ENCODE results near the gene VSIG10. TPM values are rescaled to one million over a fixed set of nuclear protein-coding genes. Genes with fewer than 3 reads are reported as not detected.
A peak's percentile ranks its signal among the peaks of the same experiment; 100 is the strongest.
"Not testable (repeated sequence)": the region's sequence is repeated elsewhere in the genome, so short reads cannot be mapped to it uniquely, and the experiment has no call there.

The VSIG10 gene
- total and polyA plus RNA-seq, 8 donors: 32.4 to 42.0 (median 36.5) TPM

GRCh38 chr12:118089782-118090181 is 14.0 kb downstream of the VSIG10 start:
- intact Hi-C loops (cut with DNase I): no loop called here
- no peak for TF ChIP-seq CTCF (IDR thresholded peaks at IDR 0.05)
- Histone ChIP-seq H3K4me1 (no peaks in the 10 kb centered on the region), H3K9me3 (no peaks in the 10 kb centered on the region), H3K4me3 (no peak overlapping the region), H3K27me3 (no peaks in the 10 kb centered on the region), H3K27ac (no peak overlapping the region), H3K36me3 (peaks cover 0 to 24% of the 10 kb centered on the region in 2 donors)
- no peak for DNase-seq
- no peak for ATAC-seq

GRCh38 chr12:118082161-118082560 is 21.6 kb downstream of the VSIG10 start:
- no peaks in the 10 kb centered on the region for H3K27me3 ChIP-seq
- H3K4me3 ChIP-seq: no peak overlapping the region
- TF ChIP-seq CTCF (IDR thresholded peaks at IDR 0.05): no peak
- intact Hi-C loops (cut with DNase I): no loop called here
- H3K36me3 ChIP-seq: peaks cover 0 to 47% of the 10 kb centered on the region in 2 donors
- ATAC-seq: no peak
- peaks cover 0 to 1% of the 10 kb centered on the region in 2 donors for H3K9me3 ChIP-seq
- DNase-seq: peak in 1 of 4 donors; percentile 62
- H3K27ac ChIP-seq: no peak overlapping the region
- H3K4me1 ChIP-seq: no peaks in the 10 kb centered on the region

- peaks cover 0 to 48% of the 10 kb centered on the region in 2 donors for H3K36me3 ChIP-seq
- ATAC-seq; H3K4me3 ChIP-seq; H3K27ac ChIP-seq; H3K27me3 ChIP-seq; intact Hi-C loops (cut with DNase I); H3K9me3 ChIP-seq; DNase-seq; H3K4me1 ChIP-seq: not testable (repeated sequence)
Measured at GRCh38 chr12:118081521-118081920, 22.3 kb downstream of the VSIG10 start.

- no peak for ATAC-seq
- TF ChIP-seq CTCF (IDR thresholded peaks at IDR 0.05): no peak
- H3K9me3 ChIP-seq: peaks cover 0 to 1% of the 10 kb centered on the region in 2 donors
Measured at GRCh38 chr12:118073768-118074167, 30.0 kb downstream of the VSIG10 start.

GRCh38 chr12:118070650-118071049 is 33.2 kb downstream of the VSIG10 start:
- Histone ChIP-seq H3K27ac (no peak overlapping the region), H3K4me1 (peaks cover 0 to 11% of the 10 kb centered on the region in 2 donors), H3K36me3 (peaks cover 0 to 7% of the 10 kb centered on the region in 2 donors), H3K9me3 (no peaks in the 10 kb centered on the region), H3K27me3 (no peaks in the 10 kb centered on the region), H3K4me3 (no peak overlapping the region)
- intact Hi-C loops (cut with DNase I): no loop called here
- ATAC-seq (no peak), DNase-seq (no peak)
- TF ChIP-seq CTCF (IDR thresholded peaks at IDR 0.05): no peak

More at GRCh38 chr12:118073768-118074167, 30.0 kb downstream of the VSIG10 start:
- H3K27ac ChIP-seq: no peak overlapping the region
- no peaks in the 10 kb centered on the region for H3K27me3 ChIP-seq
- no peak overlapping the region for H3K4me3 ChIP-seq
- no peak for DNase-seq
- H3K4me1 ChIP-seq: peaks cover 0 to 6% of the 10 kb centered on the region in 2 donors
- H3K36me3 ChIP-seq: peaks cover 0 to 24% of the 10 kb centered on the region in 2 donors
- intact Hi-C loops (cut with DNase I): no loop called here

- no peaks in the 10 kb centered on the region for H3K9me3 ChIP-seq
- H3K27ac ChIP-seq: no peak overlapping the region
- peaks cover 0 to 7% of the 10 kb centered on the region in 2 donors for H3K36me3 ChIP-seq
- ATAC-seq: no peak
- H3K4me1 ChIP-seq: peaks cover 0 to 31% of the 10 kb centered on the region in 2 donors
- no peak for TF ChIP-seq CTCF (IDR thresholded peaks at IDR 0.05)
- no peaks in the 10 kb centered on the region for H3K27me3 ChIP-seq
- no peak overlapping the region for H3K4me3 ChIP-seq
- DNase-seq: no peak
- intact Hi-C loops (cut with DNase I): no loop called here
Measured at GRCh38 chr12:118068445-118068844, 35.4 kb downstream of the VSIG10 start.

All from left lung (tissue), 10 donors.